SK-N-SH treated with all-trans-retinoic acid at 6 μM for 48 hours (cell line): ENCODE data around the gene CARD10.

ENCODE experiments used
- ATAC-seq: fragments of 200-7000 bp; cut with Tn5 transposase; 3 replicates; pipeline ENCODE4 v1.9.1; 2020; ENCODE audit warnings: mild to moderate bottlenecking, moderate library complexity
- ARNTL ChIP-seq: fragments of 450-650 bp; formaldehyde crosslinking; IDR thresholded peaks from 2 replicates; pipeline ENCODE4 v1.5.0; 2020; ENCODE audit warnings: low read depth, mild to moderate bottlenecking, moderate library complexity, borderline replicate concordance
- BACH2 ChIP-seq: fragments of 250-450 bp; sonication (Bioruptor Pico); IDR thresholded peaks from 2 replicates; pipeline ENCODE4 v1.9.0; 2021; ENCODE audit warnings: mild to moderate bottlenecking, borderline replicate concordance
- CREB5 ChIP-seq: fragments of 250-450 bp; sonication (Bioruptor Pico); IDR thresholded peaks from 2 replicates; pipeline ENCODE4 v1.5.1; 2020; ENCODE audit warnings: low read depth, mild to moderate bottlenecking, moderate library complexity
- CSRNP3 ChIP-seq: fragments of 250-450 bp; sonication (Bioruptor Pico); IDR thresholded peaks from 2 replicates; pipeline ENCODE4 v1.5.1; 2021; ENCODE audit warnings: mild to moderate bottlenecking, moderate library complexity
- ESRRG ChIP-seq: fragments of 250-450 bp; sonication (Bioruptor Pico); IDR thresholded peaks from 2 replicates; pipeline ENCODE4 v1.6.1; 2021; ENCODE audit warnings: mild to moderate bottlenecking
- GLIS3 ChIP-seq: fragments of 250-450 bp; sonication (Bioruptor Pico); IDR thresholded peaks from 2 replicates; pipeline ENCODE4 v1.5.0; 2020; ENCODE audit warnings: mild to moderate bottlenecking, moderate library complexity
- ISL1 ChIP-seq: fragments of 250-450 bp; sonication (Bioruptor Pico); IDR thresholded peaks from 2 replicates; pipeline ENCODE4 v2.1.2; 2022; ENCODE audit warnings: mild to moderate bottlenecking, moderate library complexity
- POU6F1 ChIP-seq: fragments of 250-450 bp; sonication (Bioruptor Pico); IDR thresholded peaks from 2 replicates; pipeline ENCODE4 v1.8.0; 2021; ENCODE audit warnings: low read depth, mild to moderate bottlenecking, moderate library complexity, borderline replicate concordance
- PPARA ChIP-seq: fragments of 250-450 bp; sonication (Bioruptor Pico); IDR thresholded peaks from 2 replicates; pipeline ENCODE4 v1.5.0; 2020; ENCODE audit warnings: mild to moderate bottlenecking, borderline replicate concordance
- RARB ChIP-seq: fragments of 250-450 bp; sonication (Bioruptor Pico); IDR thresholded peaks from 2 replicates; pipeline ENCODE4 v1.8.0; 2021; ENCODE audit warnings: mild to moderate bottlenecking, moderate library complexity
- SNAI2 ChIP-seq: fragments of 250-450 bp; sonication (Bioruptor Pico); IDR thresholded peaks from 2 replicates; pipeline ENCODE4 v1.5.0; 2020; ENCODE audit warnings: mild to moderate bottlenecking, moderate library complexity
- TOX ChIP-seq: fragments of 250-450 bp; sonication (Bioruptor Pico); IDR thresholded peaks from 2 replicates; pipeline ENCODE4 v1.8.0; 2021; ENCODE audit warnings: mild to moderate bottlenecking, moderate library complexity, borderline replicate concordance
- ZC3H10 ChIP-seq: fragments of 250-450 bp; sonication (Bioruptor Pico); IDR thresholded peaks from 2 replicates; pipeline ENCODE4 v1.5.1; 2021; ENCODE audit warnings: mild to moderate bottlenecking, moderate library complexity
- ZFP3 ChIP-seq: fragments of 250-450 bp; sonication (Bioruptor Pico); IDR thresholded peaks from 2 replicates; pipeline ENCODE4 v1.5.0; 2020; ENCODE audit warnings: mild to moderate bottlenecking, moderate library complexity
- ZFP30 ChIP-seq: fragments of 450-650 bp; formaldehyde crosslinking; IDR thresholded peaks from 2 replicates; pipeline ENCODE4 v1.5.0; 2022; ENCODE audit warnings: mild to moderate bottlenecking, moderate library complexity
- ZNF565 ChIP-seq: fragments of 450-650 bp; formaldehyde crosslinking; conservative IDR thresholded peaks from 2 replicates; pipeline ENCODE4 v1.5.0; 2020; ENCODE audit warnings: low read depth, mild to moderate bottlenecking, moderate library complexity
- ZNF70 ChIP-seq: fragments of 450-650 bp; formaldehyde crosslinking; IDR thresholded peaks from 2 replicates; pipeline ENCODE4 v1.5.0; 2020; ENCODE audit warnings: mild to moderate bottlenecking, moderate library complexity
- ZNF8 ChIP-seq: fragments of 450-650 bp; formaldehyde crosslinking; IDR thresholded peaks from 2 replicates; pipeline ENCODE4 v1.5.0; 2020; ENCODE audit warnings: mild to moderate bottlenecking, moderate library complexity
- TF ChIP-seq, protein P1 (sequence below): fragments of 250-450 bp; sonication (Bioruptor Pico); IDR thresholded peaks from 2 replicates; pipeline ENCODE4 v1.5.0; 2020; ENCODE audit warnings: mild to moderate bottlenecking, moderate library complexity

Gene CARD10

GRCh38 chr22:37451218-37451617 is 68.0 kb downstream of the CARD10 start:
- no peak for ATAC-seq
- TF ChIP-seq CSRNP3 (CRISPR knock-in tag) (no peak), ESRRG (no peak), ZNF565 (CRISPR knock-in tag) (no peak), ZNF8 (no peak), GLIS3 (no peak), ZFP3 (CRISPR knock-in tag) (no peak), RARB (CRISPR knock-in tag) (no peak), TOX (CRISPR knock-in tag) (no peak), POU6F1 (CRISPR knock-in tag) (no peak), ZNF70 (CRISPR knock-in tag) (no peak), ZFP30 (CRISPR knock-in tag) (no peak), PPARA (CRISPR knock-in tag) (no peak), ISL1 (CRISPR knock-in tag) (no peak), ZC3H10 (no peak), ARNTL (CRISPR knock-in tag) (no peak), CREB5 (CRISPR knock-in tag) (no peak), BACH2 (CRISPR knock-in tag) (no peak)

DNA sequence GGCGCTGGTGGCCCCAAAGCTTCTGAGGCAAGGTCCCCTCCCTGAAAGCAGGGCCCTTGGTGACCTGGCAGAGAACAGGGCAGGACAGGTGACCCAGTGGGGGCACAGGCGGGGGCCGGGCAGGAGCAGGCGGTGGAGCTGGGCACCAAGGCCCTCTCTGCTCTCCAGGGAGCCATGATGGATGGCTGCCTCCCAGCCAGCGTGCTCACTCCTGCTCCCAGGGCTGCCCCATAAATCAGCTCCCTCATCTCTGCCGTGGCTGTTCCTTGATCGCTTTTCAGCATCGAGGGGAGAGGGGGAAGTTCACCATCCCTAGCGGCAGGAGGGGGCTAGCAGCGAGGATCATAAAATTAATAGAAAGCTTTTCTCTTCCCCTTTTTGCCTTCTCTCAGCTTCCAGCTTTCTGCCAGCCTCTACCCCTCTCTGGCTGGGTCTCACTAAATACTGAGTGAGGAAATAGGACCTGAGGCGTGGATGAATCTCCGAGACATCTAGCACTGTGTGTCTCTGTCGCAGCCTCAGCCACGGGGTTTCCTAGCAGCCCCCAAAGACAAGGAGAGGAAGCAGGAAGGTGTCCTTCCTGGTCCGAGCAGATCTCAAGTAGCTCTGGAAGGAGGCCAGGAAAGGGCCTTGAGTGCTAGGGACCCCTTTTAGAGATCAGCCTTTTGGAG is 69.7 kb downstream of the CARD10 start:
- no peak for ATAC-seq
- TF ChIP-seq BACH2 (CRISPR knock-in tag) (no peak), ARNTL (CRISPR knock-in tag) (no peak), CREB5 (CRISPR knock-in tag) (no peak), ESRRG (no peak), CSRNP3 (CRISPR knock-in tag) (no peak), ZNF565 (CRISPR knock-in tag) (no peak), GLIS3 (no peak), ZFP30 (CRISPR knock-in tag) (no peak), SNAI2 (CRISPR knock-in tag) (no peak), ZFP3 (CRISPR knock-in tag) (no peak)
- TF ChIP-seq, protein P1, sequence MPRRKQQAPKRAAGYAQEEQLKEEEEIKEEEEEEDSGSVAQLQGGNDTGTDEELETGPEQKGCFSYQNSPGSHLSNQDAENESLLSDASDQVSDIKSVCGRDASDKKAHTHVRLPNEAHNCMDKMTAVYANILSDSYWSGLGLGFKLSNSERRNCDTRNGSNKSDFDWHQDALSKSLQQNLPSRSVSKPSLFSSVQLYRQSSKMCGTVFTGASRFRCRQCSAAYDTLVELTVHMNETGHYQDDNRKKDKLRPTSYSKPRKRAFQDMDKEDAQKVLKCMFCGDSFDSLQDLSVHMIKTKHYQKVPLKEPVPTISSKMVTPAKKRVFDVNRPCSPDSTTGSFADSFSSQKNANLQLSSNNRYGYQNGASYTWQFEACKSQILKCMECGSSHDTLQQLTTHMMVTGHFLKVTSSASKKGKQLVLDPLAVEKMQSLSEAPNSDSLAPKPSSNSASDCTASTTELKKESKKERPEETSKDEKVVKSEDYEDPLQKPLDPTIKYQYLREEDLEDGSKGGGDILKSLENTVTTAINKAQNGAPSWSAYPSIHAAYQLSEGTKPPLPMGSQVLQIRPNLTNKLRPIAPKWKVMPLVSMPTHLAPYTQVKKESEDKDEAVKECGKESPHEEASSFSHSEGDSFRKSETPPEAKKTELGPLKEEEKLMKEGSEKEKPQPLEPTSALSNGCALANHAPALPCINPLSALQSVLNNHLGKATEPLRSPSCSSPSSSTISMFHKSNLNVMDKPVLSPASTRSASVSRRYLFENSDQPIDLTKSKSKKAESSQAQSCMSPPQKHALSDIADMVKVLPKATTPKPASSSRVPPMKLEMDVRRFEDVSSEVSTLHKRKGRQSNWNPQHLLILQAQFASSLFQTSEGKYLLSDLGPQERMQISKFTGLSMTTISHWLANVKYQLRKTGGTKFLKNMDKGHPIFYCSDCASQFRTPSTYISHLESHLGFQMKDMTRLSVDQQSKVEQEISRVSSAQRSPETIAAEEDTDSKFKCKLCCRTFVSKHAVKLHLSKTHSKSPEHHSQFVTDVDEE, result no peak
